K562 (cell line): ENCODE data around the gene LARP4B. TPM values are rescaled to one million over a fixed set of nuclear protein-coding genes. Genes with fewer than 3 reads are reported as not detected.

Experiments
- ATAC-seq: fragments of 200-7000 bp; cut with Tn5 transposase; 3 replicates; pipeline ENCODE4 v1.9.1; 2020; ENCODE audit warnings: moderate library complexity
- BruUV-seq: library from RNA; stranded (reverse); fragments of 400-500 nt; replicated peaks from 2 replicates; lab custom pipeline; 2021; lab: Mats Ljungman, UMichigan
- CTCF ChIA-PET: fragments of 300-600 bp; formaldehyde crosslinking; extraction: SDS; loops from one replicate; lab custom pipeline; 2021; ENCODE audit warnings: low intra/inter-chr PET ratio; lab: Yijun Ruan, JAX
- POLR2A ChIA-PET: fragments of 300-600, 350-650 bp; sonication (Branson Sonifier 250); formaldehyde crosslinking; extraction: SDS; loops from one replicate; lab custom pipeline; 2021; ENCODE audit warnings: antibody characterized with exemption, inconsistent platforms; lab: Yijun Ruan, JAX
- DNase-seq, 4 experiments: peaks; one replicate each; pipeline versions ENCODE4 v3.0.0 to v3.0.0-alpha.2; 2011 to 2018; ENCODE audit warnings: low spot score in 3 of 4, mixed read lengths in 3 of 4; ENCODE audit errors: extremely low read depth in 1 of 4
- FAIRE-seq: peaks from 2 replicates; lab custom pipeline; 2011; peaks lifted over from hg19 to GRCh38; lab: Jason Lieb, UNC
- H2AFZ ChIP-seq: 2 replicates; pipeline ENCODE4 v1.6.0; 2011; ENCODE audit warnings: low read depth, low read length, control low read depth, inconsistent platforms
- H3K27ac ChIP-seq: fragments of 200-600 bp; 3 replicates; pipeline ENCODE4 v1.8.0; 2011; ENCODE audit warnings: low read depth, mild to moderate bottlenecking, control low read depth, inconsistent platforms, low read length, moderate library complexity, mixed read lengths; ENCODE audit errors: extremely low read depth
- H3K27me3 ChIP-seq, 2 experiments: fragments of 300-600 bp in 1 of 2; 2 replicates in 1 of 2; 3 replicates in 1 of 2; pipeline versions ENCODE4 v1.6.0 to v1.8.0; 2011; ENCODE audit warnings: inconsistent platforms in 2 of 2, low read length in 2 of 2, mild to moderate bottlenecking in 1 of 2, mixed read lengths in 1 of 2, moderate library complexity in 1 of 2; ENCODE audit not compliant: control insufficient read depth in 2 of 2, insufficient read depth in 2 of 2
- H3K36me3 ChIP-seq: fragments of 300-600 bp; 3 replicates; pipeline ENCODE4 v1.8.0; 2011; ENCODE audit warnings: mild to moderate bottlenecking, low read length, inconsistent platforms; ENCODE audit not compliant: control insufficient read depth, insufficient read depth
- H3K4me1 ChIP-seq, 2 experiments: fragments of 200-600 bp in 1 of 2; replicated peaks in 1 of 2; 2 replicates in 1 of 2; 3 replicates in 1 of 2; pipeline versions ENCODE4 v1.5.1 to v1.8.0; 2011; ENCODE audit warnings: inconsistent platforms in 2 of 2, low read length in 2 of 2, mild to moderate bottlenecking in 1 of 2, mixed read lengths in 1 of 2, moderate library complexity in 1 of 2; ENCODE audit not compliant: control insufficient read depth in 2 of 2, insufficient read depth in 2 of 2
- H3K4me2 ChIP-seq: 2 replicates; pipeline ENCODE4 v1.6.1; 2011; ENCODE audit warnings: low read length, control low read depth, inconsistent platforms, mixed read lengths; ENCODE audit not compliant: insufficient read depth
- H3K4me3 ChIP-seq: fragments of 200-600 bp; sonication (generic), shearing (Covaris generic); 2 replicates; pipeline ENCODE4 v1.5.1; 2016; ENCODE audit warnings: control low read depth, inconsistent platforms
- H3K79me2 ChIP-seq: fragments of 200-600 bp; 3 replicates; pipeline ENCODE4 v1.8.0; 2011; ENCODE audit warnings: low read length, inconsistent platforms; ENCODE audit not compliant: control insufficient read depth, insufficient read depth
- H3K9ac ChIP-seq, 2 experiments: 2 replicates each; pipeline versions ENCODE4 v1.6.0 to v1.6.1; 2011; ENCODE audit warnings: low read depth in 2 of 2, low read length in 2 of 2, control low read depth in 1 of 2, inconsistent platforms in 1 of 2, mild to moderate bottlenecking in 1 of 2, mixed read lengths in 1 of 2; ENCODE audit not compliant: insufficient read depth in 1 of 2
- H3K9me1 ChIP-seq: one replicate; pipeline ENCODE4 v1.6.0; 2011; ENCODE audit warnings: inconsistent platforms, mild to moderate bottlenecking, low read length, moderate library complexity; ENCODE audit not compliant: control insufficient read depth, insufficient read depth
- H3K9me3 ChIP-seq: replicated peaks from 2 replicates; pipeline ENCODE4 v1.5.1; 2011; ENCODE audit warnings: low read depth, low read length, inconsistent platforms; ENCODE audit not compliant: control insufficient read depth, insufficient read depth
- H4K20me1 ChIP-seq: replicated peaks from 2 replicates; pipeline ENCODE4 v1.6.1; 2011; ENCODE audit warnings: low read length, inconsistent platforms, mixed read lengths; ENCODE audit not compliant: control insufficient read depth, insufficient read depth
- BDP1 ChIP-seq: IDR thresholded peaks from 3 replicates; pipeline ENCODE4 v1.6.1; 2011; ENCODE audit not compliant: insufficient read length, insufficient read depth
- CHCHD3 ChIP-seq: fragments of 250-450 bp; sonication (Bioruptor Pico); IDR thresholded peaks from 2 replicates; pipeline ENCODE4 v2.1.2; 2022; ENCODE audit warnings: mild to moderate bottlenecking
- FIP1L1 ChIP-seq: fragments of 200-400 bp; formaldehyde crosslinking; IDR thresholded peaks from 2 replicates; pipeline ENCODE4 v1.6.1; 2018; ENCODE audit warnings: mild to moderate bottlenecking, low read depth, low read length; ENCODE audit not compliant: poor library complexity, severe bottlenecking
- GABPB1 ChIP-seq: sonication (generic); formaldehyde crosslinking; IDR thresholded peaks from 2 replicates; pipeline ENCODE4 v1.8.0; 2022; ENCODE audit warnings: mild to moderate bottlenecking, missing genetic modification reagents
- GTF2A2 ChIP-seq: IDR thresholded peaks from 2 replicates; pipeline ENCODE4 v1.6.1; 2016; ENCODE audit warnings: mild to moderate bottlenecking, missing genetic modification characterization, missing compliant biosample characterization
- POLR3A ChIP-seq: IDR thresholded peaks from 2 replicates; pipeline ENCODE4 v1.6.1; 2011; ENCODE audit warnings: borderline replicate concordance, mild to moderate bottlenecking, moderate library complexity; ENCODE audit not compliant: insufficient read length, insufficient read depth; ENCODE audit errors: extremely low read depth
- PURB ChIP-seq: sonication (generic); formaldehyde crosslinking; IDR thresholded peaks from 2 replicates; pipeline ENCODE4 v1.9.0; 2021; ENCODE audit warnings: low read depth, mild to moderate bottlenecking, missing genetic modification reagents
- WGBS: fragments of 100-300 bp; shearing (Covaris generic); methylation state at CpG from one replicate; pipeline ENCODE4 v1.1.6; 2016; ENCODE audit warnings: low coverage, mixed read lengths; ENCODE audit not compliant: insufficient coverage; ENCODE audit errors: missing lambda C conversion rate; 5-methylcytosine and 5-hydroxymethylcytosine counted together
- in situ Hi-C: fragments of 300-500 bp; cut with MboI; formaldehyde crosslinking; loops from 4 replicates; pipeline ENCODE4 v1.15.0; 2018; ENCODE audit warnings: inconsistent platforms, mixed read lengths
- intact Hi-C: fragments of 100-400 bp; cut with micrococcal nuclease; formaldehyde crosslinking; loops from 2 replicates; pipeline ENCODE4 v1.14.2; 2022
- polyA plus RNA-seq, 8 experiments: library from polyadenylated mRNA; depleted of rRNA in 4 of 8; stranded (reverse) in 5 of 8; unstranded in 3 of 8; fragments of >200 nt; fragmentation: Nextera tagmentation in 2 of 8; fragmentation: Illumina TruSeq in 1 of 8; extraction: Ambion mirVana in 2 of 8; extraction: Trizol in 1 of 8; gene quantifications; 2 replicates each; pipeline versions ENCODE4 v1.2.1 to v1.2.3, GENCODE V29; 2011 to 2014; ENCODE audit warnings: inconsistent platforms in 1 of 8, missing spikeins in 1 of 8
- total RNA-seq, 7 experiments: library from RNA; depleted of rRNA in 6 of 7; stranded (reverse); fragments of >200 nt in 6 of 7; fragmentation: Illumina TruSeq in 2 of 7; extraction: Trizol in 2 of 7; gene quantifications; 2 replicates each; pipeline versions ENCODE4 v1.2.1 to v1.2.3, GENCODE V29; 2011 to 2021; ENCODE audit warnings: low replicate concordance in 1 of 7
- TF ChIP-seq, protein P1 (sequence below): fragments of 250-450 bp; sonication (Bioruptor Pico); IDR thresholded peaks from 2 replicates; pipeline ENCODE4 v1.4.0; 2020
- TF ChIP-seq, protein P2 (sequence below), 2 experiments: fragments of 450-650 bp; IDR thresholded peaks; 2 replicates each; pipeline ENCODE4 v1.6.1; 2018; ENCODE audit warnings: mild to moderate bottlenecking in 2 of 2, low read depth in 1 of 2; ENCODE audit not compliant: partially characterized antibody in 2 of 2
- TF ChIP-seq, protein P3 (sequence below): IDR thresholded peaks from 2 replicates; pipeline ENCODE4 v1.6.1; 2014; ENCODE audit warnings: antibody characterized with exemption
- TF ChIP-seq, protein P4 (sequence below): fragments of 250-450 bp; sonication (Bioruptor Pico); IDR thresholded peaks from 2 replicates; pipeline ENCODE4 v1.5.0; 2020; ENCODE audit warnings: mild to moderate bottlenecking, borderline replicate concordance

LARP4B gene
- total and polyA plus RNA-seq, 9 of the 15 experiments (the other 6 are each of a cell fraction or from before 2014, with no cell fraction given) = 11.8 to 130 (median 42.6) TPM

DNA sequence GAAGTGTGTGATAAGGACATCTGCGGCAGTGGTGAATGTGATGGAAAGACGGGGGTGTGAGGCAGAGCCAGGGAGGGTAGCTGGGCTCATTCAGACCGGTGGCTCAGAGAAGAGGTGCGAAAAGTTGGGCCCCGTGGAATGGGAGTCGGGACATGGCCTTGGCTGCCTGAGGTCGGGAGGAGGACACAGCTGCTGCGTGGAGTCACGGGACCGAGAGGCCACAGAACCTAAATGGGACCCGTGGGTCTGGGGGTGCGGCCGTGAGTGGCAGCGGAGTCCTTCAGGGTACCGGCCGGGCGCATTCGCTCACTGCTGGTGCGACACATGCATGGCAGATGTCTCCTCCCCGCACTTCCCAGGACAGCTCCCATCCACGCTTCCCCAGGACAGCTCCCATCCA lies 22.9 kb upstream of the LARP4B start (continued):
- TF ChIP-seq, protein P1, sequence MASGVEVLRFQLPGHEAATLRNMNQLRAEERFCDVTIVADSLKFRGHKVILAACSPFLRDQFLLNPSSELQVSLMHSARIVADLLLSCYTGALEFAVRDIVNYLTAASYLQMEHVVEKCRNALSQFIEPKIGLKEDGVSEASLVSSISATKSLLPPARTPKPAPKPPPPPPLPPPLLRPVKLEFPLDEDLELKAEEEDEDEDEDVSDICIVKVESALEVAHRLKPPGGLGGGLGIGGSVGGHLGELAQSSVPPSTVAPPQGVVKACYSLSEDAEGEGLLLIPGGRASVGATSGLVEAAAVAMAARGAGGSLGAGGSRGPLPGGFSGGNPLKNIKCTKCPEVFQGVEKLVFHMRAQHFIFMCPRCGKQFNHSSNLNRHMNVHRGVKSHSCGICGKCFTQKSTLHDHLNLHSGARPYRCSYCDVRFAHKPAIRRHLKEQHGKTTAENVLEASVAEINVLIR (CRISPR knock-in tag) = no peak

DNA sequence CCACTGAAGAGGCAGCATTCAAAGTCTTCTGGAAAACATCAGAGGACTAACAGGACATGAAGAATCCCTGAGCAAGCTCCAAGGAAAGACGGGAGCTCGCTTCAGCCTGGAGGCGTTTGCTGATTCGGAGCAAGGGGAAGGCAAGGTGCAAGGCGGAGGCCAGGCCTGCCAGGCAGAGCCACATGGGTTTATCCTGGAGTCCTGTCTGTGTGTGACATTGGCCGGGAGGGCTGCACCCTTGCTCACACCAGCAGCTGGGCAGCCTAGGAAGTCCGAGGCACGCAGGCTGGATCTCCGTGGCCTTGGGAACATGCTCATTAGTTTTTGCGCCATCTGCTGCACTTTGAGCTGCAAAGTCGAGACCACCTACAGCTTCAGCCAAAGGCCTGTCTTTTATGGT lies 22.3 kb upstream of the LARP4B start:
- FAIRE-seq = no peak
- H2AFZ ChIP-seq = no peak overlapping the region
- H3K4me1 ChIP-seq = peaks cover 0 to 10% of the 10 kb centered on the region in 2 experiments; a peak in 2 of 5 replicates
- H3K36me3 ChIP-seq = no peaks in the 10 kb centered on the region
- H3K9me1 ChIP-seq = no peaks in the 10 kb centered on the region
- H3K4me2 ChIP-seq = no peak overlapping the region
- H3K9ac ChIP-seq = no peak overlapping the region
- DNase-seq = no peak
- no peak overlapping the region for H3K27ac ChIP-seq
- POLR2A ChIA-PET = interaction anchor here (0.6 to 1.2 kb wide), 3 partner anchors 20 to 666 kb away, joined by 3 to 5 read pairs (median 3); no protein-coding TSS in a partner anchor
- H4K20me1 ChIP-seq = no peaks in the 10 kb centered on the region
- peaks cover 59 to 68% of the 10 kb centered on the region in 2 experiments for H3K27me3 ChIP-seq
- intact Hi-C loops (no loop called here), in situ Hi-C loops (no loop called here)
- BruUV-seq = no TSS peak
- CTCF ChIA-PET = no interaction called here
- H3K9me3 ChIP-seq = no peaks in the 10 kb centered on the region
- WGBS = 18% methylated on average over 11 of the region's 11 CpGs
- H3K79me2 ChIP-seq = no peaks in the 10 kb centered on the region
- ATAC-seq = no peak; the same call in 2 of the 3 replicates
- no peak overlapping the region for H3K4me3 ChIP-seq
- TF ChIP-seq GTF2A2 (tag) = no peak
- TF ChIP-seq, protein P2, sequence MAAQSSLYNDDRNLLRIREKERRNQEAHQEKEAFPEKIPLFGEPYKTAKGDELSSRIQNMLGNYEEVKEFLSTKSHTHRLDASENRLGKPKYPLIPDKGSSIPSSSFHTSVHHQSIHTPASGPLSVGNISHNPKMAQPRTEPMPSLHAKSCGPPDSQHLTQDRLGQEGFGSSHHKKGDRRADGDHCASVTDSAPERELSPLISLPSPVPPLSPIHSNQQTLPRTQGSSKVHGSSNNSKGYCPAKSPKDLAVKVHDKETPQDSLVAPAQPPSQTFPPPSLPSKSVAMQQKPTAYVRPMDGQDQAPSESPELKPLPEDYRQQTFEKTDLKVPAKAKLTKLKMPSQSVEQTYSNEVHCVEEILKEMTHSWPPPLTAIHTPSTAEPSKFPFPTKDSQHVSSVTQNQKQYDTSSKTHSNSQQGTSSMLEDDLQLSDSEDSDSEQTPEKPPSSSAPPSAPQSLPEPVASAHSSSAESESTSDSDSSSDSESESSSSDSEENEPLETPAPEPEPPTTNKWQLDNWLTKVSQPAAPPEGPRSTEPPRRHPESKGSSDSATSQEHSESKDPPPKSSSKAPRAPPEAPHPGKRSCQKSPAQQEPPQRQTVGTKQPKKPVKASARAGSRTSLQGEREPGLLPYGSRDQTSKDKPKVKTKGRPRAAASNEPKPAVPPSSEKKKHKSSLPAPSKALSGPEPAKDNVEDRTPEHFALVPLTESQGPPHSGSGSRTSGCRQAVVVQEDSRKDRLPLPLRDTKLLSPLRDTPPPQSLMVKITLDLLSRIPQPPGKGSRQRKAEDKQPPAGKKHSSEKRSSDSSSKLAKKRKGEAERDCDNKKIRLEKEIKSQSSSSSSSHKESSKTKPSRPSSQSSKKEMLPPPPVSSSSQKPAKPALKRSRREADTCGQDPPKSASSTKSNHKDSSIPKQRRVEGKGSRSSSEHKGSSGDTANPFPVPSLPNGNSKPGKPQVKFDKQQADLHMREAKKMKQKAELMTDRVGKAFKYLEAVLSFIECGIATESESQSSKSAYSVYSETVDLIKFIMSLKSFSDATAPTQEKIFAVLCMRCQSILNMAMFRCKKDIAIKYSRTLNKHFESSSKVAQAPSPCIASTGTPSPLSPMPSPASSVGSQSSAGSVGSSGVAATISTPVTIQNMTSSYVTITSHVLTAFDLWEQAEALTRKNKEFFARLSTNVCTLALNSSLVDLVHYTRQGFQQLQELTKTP (IDR thresholded peaks at IDR 0.05; ENCODE audit: low read depth in 1 of 2, partially characterized antibody in 2 of 2) = no peak
- TF ChIP-seq POLR3A = no peak
- TF ChIP-seq, protein P3, sequence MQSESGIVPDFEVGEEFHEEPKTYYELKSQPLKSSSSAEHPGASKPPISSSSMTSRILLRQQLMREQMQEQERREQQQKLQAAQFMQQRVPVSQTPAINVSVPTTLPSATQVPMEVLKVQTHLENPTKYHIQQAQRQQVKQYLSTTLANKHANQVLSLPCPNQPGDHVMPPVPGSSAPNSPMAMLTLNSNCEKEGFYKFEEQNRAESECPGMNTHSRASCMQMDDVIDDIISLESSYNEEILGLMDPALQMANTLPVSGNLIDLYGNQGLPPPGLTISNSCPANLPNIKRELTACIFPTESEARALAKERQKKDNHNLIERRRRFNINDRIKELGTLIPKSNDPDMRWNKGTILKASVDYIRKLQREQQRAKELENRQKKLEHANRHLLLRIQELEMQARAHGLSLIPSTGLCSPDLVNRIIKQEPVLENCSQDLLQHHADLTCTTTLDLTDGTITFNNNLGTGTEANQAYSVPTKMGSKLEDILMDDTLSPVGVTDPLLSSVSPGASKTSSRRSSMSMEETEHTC = no peak
- no peak for TF ChIP-seq BDP1
- no peak for TF ChIP-seq PURB
- TF ChIP-seq, protein P4, sequence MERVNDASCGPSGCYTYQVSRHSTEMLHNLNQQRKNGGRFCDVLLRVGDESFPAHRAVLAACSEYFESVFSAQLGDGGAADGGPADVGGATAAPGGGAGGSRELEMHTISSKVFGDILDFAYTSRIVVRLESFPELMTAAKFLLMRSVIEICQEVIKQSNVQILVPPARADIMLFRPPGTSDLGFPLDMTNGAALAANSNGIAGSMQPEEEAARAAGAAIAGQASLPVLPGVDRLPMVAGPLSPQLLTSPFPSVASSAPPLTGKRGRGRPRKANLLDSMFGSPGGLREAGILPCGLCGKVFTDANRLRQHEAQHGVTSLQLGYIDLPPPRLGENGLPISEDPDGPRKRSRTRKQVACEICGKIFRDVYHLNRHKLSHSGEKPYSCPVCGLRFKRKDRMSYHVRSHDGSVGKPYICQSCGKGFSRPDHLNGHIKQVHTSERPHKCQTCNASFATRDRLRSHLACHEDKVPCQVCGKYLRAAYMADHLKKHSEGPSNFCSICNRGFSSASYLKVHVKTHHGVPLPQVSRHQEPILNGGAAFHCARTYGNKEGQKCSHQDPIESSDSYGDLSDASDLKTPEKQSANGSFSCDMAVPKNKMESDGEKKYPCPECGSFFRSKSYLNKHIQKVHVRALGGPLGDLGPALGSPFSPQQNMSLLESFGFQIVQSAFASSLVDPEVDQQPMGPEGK (CRISPR knock-in tag) = no peak
- TF ChIP-seq GABPB1 (CRISPR knock-in tag) = no peak
- no peak for TF ChIP-seq FIP1L1
- no peak for TF ChIP-seq CHCHD3 (CRISPR knock-in tag)
